GM19240 (cell line): Measurements from ENCODE around the gene HMGXB4.
"Not testable (repeated sequence)": the region's sequence is repeated elsewhere in the genome, so short reads cannot be mapped to it uniquely, and the experiment has no call there.

Source experiments
- DNase-seq: peaks from one replicate; pipeline ENCODE4 v3.0.0; 2011; ENCODE audit warnings: low spot score; ENCODE audit not compliant: insufficient read length

Gene HMGXB4

GRCh38 chr22:35257321-35258190, at the start of gene HMGXB4:
TSS of gene HMGXB4 (plus strand) at chr22:35257493. CDS start at chr22:35262391, 4,898 bp downstream.
- peak; percentile 87 for DNase-seq

DNA sequence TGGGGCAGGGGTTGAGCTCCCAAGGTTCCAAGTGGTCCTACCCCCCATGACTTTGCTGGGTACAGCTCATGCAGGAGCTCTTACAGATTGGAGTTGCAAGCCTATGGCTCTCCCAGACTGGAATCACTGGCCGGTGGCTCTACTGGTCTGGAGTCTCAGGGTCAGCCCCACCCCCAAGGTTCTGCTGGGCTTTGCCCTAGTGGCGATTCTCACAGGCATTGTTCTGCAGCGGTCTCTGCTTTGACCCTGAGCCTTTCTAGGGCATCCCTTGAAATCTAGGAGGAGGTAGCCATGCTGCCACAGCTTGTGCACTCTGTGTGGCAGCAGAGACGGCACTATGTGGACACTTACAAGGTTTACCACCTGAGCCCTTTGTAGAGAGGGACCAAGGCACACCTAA, 49.3 kb upstream of the HMGXB4 start:
- no peak for DNase-seq

DNA sequence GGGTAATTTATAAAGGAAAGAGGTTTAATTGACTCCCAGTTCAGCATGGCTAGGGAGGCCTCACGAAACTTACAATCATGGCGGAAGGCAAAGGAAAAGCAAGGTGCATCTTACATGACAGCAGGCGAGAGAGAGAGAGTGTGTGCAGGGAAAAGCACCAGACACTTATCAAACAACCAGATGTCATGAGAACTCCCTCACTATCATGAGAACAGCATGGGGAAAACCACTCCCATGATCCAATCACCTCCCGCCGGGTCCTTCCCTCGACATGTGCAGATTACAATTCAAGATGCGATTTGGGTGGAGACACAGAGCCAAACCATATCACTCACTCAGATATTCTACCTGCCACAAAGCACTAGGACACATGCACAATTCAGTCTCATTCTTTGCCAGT, 48.1 kb upstream of the HMGXB4 start:
- DNase-seq, result no peak

GRCh38 chr22:35212009-35212408, 45.3 kb upstream of the HMGXB4 start:
- no peak for DNase-seq

GRCh38 chr22:35212996-35213395, 44.3 kb upstream of the HMGXB4 start:
- no peak for DNase-seq

DNA sequence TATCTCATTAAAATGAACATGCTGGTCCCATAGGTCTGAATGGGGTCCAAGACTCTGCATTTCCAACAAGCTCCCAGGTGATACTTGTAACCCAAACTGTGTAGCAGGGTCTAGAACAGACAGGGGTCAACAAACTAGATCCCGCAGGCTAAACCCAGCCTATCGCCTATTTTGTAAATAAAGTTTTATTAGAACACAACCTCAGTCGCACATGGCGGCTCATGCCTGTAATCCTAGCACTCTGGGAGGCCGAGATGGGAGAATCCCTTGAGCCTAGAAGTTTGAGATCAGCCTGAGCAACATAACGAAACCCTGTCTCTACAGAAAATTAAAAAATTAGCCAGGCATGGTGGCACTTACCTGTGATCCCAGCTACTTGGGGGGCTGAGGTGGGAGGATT, 42.3 kb upstream of the HMGXB4 start:
- DNase-seq, result no peak

- no peak for DNase-seq
These were observed 41.3 kb upstream of the HMGXB4 start for GRCh38 chr22:35215993-35216392.

GRCh38 chr22:35217527-35217926, 39.8 kb upstream of the HMGXB4 start:
- DNase-seq, result no peak

DNA sequence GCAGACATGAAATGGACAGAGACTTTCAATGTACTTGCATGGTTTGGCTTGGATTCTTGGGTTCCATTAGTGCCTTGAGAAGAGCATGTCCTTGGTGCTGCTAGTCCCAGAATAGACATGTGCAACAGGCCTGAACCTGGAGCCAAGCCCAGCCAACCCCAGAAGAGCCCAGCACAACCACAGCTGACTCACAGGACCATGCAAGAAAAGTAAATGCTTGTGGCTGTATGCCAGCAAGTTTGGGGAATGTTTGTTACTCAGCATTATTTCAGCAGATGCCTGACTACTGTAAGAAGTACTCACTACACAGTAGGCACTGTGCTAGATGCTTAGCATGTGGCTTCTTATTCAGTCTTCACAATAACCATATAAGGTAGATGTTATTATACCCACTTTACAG, 39.2 kb upstream of the HMGXB4 start:
- DNase-seq, result no peak

DNA sequence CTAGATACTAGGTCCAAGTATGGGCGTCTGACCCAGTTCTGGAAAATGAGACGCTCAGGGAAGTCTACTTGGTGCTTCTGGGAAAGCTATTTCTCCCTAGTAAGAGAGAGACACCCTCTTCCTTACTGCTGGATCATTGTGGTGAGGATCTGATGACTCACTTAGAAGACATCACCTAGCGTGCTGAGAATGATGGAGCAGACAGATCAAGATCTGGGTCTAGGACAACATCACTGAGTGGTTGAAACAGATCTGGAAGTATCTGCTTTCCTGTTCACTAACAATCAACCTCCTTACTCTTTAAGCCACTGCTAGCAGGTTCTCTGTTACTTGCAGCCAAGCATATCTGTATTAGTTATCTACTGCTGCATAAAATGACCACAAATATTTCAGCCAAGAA, 38.3 kb upstream of the HMGXB4 start:
- DNase-seq, result no peak

DNA sequence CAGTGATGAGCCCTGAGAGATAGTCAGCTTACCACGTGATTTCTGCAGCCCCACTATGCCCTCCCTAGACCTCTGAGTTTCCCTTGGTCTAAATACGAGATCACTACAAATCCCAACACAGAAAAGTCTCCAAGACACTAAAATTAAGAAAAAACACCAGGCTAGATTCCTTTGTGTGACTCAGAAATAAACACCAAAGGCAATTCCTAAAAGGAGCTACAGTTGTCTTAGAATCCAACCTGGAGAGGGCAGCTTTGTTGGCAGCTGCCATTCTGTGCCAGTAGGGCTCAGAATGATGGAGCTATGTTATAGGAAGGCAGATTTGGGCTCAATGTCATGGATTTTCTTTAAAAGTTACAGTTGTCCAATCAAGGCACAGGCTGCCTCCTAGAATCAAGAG, 37.1 kb upstream of the HMGXB4 start:
- DNase-seq, result no peak

- no peak for DNase-seq
These were observed 32.3 kb upstream of the HMGXB4 start for GRCh38 chr22:35225010-35225409.

DNA sequence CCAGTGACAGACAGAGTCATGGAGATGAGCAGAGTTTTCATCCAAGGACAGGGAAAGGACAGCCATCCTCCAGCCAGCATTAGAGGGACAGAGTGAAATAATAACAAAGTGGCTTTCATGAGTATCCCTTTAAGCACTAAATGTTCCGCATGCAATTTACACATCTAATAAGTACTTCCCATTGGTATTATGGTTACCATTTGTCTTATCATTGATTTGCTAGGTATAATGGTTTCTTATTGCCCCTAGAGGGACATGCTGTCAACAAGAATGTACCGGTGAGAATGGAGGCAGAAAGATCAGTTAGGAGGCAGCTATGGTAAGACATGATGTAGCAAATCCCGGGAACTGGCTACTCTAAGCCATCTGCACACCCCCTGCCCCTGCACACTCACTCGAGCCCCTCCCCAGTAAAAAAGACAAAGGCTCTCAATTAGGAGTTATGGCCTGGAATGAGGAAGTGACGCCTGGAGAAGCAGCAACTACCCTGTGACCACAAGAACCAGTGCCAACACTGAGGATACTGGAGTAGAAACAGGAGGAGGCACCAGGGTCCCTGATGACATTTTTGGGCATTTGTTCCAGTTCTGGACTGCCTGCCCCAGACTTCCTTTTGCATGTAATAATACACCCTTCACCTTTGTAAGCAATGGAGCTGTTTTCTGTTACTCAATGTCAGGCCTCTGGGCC, 30.2 kb upstream of the HMGXB4 start:
- DNase-seq, result no peak

- DNase-seq, result no peak
These were observed 27.4 kb upstream of the HMGXB4 start for GRCh38 chr22:35229865-35230264.

DNA sequence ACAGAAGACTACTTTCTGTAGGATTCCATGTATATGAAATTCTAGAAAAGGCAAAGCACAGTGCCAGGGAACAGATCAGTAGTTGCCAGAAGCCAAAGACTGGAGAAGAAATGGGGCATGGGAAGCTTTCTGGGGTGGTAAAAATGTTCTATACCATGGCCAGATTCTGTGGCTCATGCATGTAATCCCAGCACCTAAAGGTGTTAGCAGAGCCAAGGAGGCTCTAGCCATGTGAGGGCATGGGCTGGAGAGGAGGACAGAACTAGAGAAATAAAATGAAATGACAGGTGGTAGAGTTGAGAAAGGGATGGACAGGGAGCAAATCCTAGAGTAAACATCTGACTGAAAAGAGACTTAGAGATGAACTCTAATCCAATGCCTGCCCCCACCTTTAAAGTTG, 26.9 kb upstream of the HMGXB4 start:
- no peak for DNase-seq

- no peak for DNase-seq
These were observed 26.3 kb upstream of the HMGXB4 start for GRCh38 chr22:35230839-35231584.

GRCh38 chr22:35231585-35232084, 25.7 kb upstream of the HMGXB4 start:
- DNase-seq, result peak; percentile 41

DNA sequence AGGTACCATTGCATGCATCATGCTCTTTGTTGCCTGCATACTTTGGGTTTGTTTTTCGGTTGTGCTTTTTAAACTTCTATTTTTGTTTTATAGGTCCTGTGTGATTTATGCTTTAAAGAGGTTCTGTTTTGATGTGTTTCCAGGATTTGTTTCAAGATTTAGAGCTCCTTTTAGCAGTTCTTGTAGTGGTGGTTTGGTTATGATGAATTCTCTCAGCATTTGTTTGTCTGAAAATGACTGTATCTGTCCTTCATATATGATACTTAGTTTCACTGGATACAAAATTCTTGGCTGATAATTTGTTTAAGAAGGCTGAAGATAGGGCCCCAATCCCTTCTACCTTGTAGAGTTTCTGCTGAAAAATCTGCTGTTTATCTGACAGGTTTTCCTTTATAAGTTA, 18.5 kb upstream of the HMGXB4 start:
- not testable (repeated sequence) for DNase-seq

GRCh38 chr22:35244507-35244906, 12.8 kb upstream of the HMGXB4 start:
- not testable (repeated sequence) for DNase-seq

- DNase-seq, result no peak
These were observed 7.1 kb upstream of the HMGXB4 start for GRCh38 chr22:35250156-35250555.

DNA sequence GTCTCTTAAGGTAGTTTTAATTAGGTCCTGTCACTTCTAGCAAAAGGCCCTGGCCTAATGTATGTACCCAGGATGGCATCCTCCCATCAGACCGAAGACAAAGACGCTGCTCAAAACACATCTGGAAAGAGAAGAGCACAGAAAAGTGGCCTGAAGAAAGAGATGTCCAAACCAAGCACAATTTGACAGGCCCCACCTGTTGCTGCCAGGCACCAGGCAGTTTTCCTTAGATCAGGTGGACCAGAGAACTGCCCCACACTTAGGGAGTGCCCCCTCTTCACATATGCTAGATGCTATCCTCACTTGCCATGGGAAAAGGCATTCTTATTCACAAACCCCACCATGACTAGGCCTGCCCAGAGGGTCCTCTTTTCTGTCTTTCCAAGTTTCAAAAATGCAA, 3.3 kb upstream of the HMGXB4 start:
- no peak for DNase-seq

- DNase-seq, result no peak
These were observed 332 bp upstream of the HMGXB4 start for GRCh38 chr22:35257002-35257320.
